ENCODE measurements around the gene ABR.
"Not testable (repeated sequence)": the region's sequence is repeated elsewhere in the genome, so short reads cannot be mapped to it uniquely, and the experiment has no call there.

- not testable (repeated sequence) for TF ChIP-seq CTCF, POLR2A (IDR thresholded peaks at IDR 0.05)
Measured at GRCh38 chr17:1097972-1098744, 81.6 kb downstream of the ABR start.
